OCI-LY7 (cell line): ENCODE data around the gene DAND5.

Source experiments
- CTCF ChIP-seq: fragments of 200-600 bp; sonication (generic); conservative IDR thresholded peaks from 2 replicates; pipeline ENCODE4 v1.5.1; 2014; ENCODE audit warnings: mild to moderate bottlenecking, antibody characterized with exemption, low read length, moderate library complexity, mixed read lengths
- EZH2phosphoT487 ChIP-seq: fragments of 200-600 bp; sonication (generic); IDR thresholded peaks from 2 replicates; pipeline ENCODE4 v1.6.1; 2018; ENCODE audit warnings: low read depth, borderline replicate concordance, mild to moderate bottlenecking, mixed run types, antibody characterized with exemption, low read length, moderate library complexity, mixed read lengths

DNA sequence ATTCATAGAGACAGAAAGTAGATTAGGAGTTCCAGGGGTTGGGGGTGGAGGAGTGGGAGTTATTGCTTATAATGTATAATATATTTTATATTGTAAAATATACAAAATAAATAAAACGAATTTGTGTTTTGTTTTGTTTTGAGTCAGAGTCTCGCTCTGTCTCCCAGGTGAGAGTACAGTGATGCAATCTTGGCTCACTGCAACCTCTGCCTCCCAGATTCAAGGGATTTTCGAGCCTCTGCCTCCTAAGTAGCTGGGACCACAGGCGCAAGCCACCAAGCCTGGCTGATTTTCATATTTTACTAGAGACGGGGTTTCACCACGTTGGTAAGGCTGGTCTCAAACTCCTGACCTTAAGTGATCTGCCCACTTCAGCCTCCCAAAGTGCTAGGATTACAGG lies 9.9 kb upstream of the DAND5 start:
- no peak for TF ChIP-seq CTCF
- no peak for TF ChIP-seq EZH2phosphoT487
